OCI-LY3 (cell line): ENCODE measurements around the gene DDX10.

ENCODE experiments used
- CTCF ChIP-seq: fragments of 200-600, 300-600 bp; sonication (generic); IDR thresholded peaks from 2 replicates; pipeline ENCODE4 v1.5.1; 2014; ENCODE audit warnings: antibody characterized with exemption, low read length, low read depth
- EZH2phosphoT487 ChIP-seq: fragments of 200-600 bp; shearing (Covaris generic); IDR thresholded peaks from 2 replicates; pipeline ENCODE4 v1.6.1; 2018; ENCODE audit warnings: antibody characterized with exemption, mixed run types, low read depth

GRCh38 chr11:108669286-108669685 is 4.4 kb downstream of the DDX10 start:
- TF ChIP-seq CTCF (no peak), EZH2phosphoT487 (no peak)
